H1 (cell line): Measurements from ENCODE around the gene RHBDF1.

Source experiments
- GABPA ChIP-seq: IDR thresholded peaks from 2 replicates; pipeline ENCODE4 v1.6.1; 2011; ENCODE audit warnings: mild to moderate bottlenecking, low read length, moderate library complexity, borderline replicate concordance; ENCODE audit not compliant: insufficient read depth
- HDAC6 ChIP-seq: IDR thresholded peaks from one replicate; pipeline ENCODE4 v1.7.1; 2012; ENCODE audit warnings: low read depth, mild to moderate bottlenecking, inconsistent platforms, low read length, moderate library complexity
- NRF1 ChIP-seq: IDR thresholded peaks from 2 replicates; pipeline ENCODE4 v1.6.1; 2011; ENCODE audit warnings: mild to moderate bottlenecking, low read depth, low read length, improper control_type of control experiment
- POLR2AphosphoS5 ChIP-seq: IDR thresholded peaks from 2 replicates; pipeline ENCODE4 v1.6.1; 2011; ENCODE audit warnings: low read depth, low read length

DNA sequence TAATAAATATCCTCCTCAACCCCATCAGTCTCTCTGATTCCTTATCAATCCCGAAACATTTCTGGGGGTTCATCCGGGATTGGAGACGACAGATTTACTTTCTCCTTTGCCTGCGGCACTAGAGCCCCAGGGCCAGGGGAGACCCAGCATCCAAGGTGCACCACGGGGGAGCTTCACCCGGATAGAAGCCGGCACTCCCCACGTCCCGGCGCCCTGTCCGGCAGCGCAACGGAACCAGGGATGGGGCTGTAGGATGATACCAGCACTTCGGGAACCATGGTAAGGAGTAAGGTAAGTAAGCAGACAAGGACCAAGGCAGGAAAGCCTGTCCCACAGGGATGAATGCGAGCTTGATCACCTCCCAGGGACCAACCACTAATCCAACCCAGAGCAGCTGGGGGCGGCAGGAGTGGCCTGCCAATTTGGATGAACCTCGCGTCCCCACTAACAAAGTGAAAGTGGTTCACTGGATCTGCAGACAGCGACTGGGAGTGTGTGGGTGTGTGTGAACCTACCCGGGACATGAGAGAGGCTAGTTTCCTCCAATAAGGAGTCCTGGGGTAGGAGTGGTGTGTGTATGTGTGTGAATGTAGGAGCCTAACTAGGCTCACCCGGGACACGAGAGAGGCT, 30.9 kb downstream of the RHBDF1 start:
- TF ChIP-seq NRF1 (no peak), POLR2AphosphoS5 (no peak), GABPA (no peak), HDAC6 (no peak)
